Uterus (tissue), 4 donors: Measurements from ENCODE around the gene MT1F. TPM values are rescaled to one million over a fixed set of nuclear protein-coding genes. Genes with fewer than 3 reads are reported as not detected.

Source experiments
- DNase-seq, 2 donors: peaks; one replicate each; pipeline ENCODE4 v3.0.0-alpha.2; 2019 to 2020
- H3K27ac ChIP-seq, 2 donors: fragments of 200-600 bp; sonication (generic); 1 replicate in 1 of 2; 2 replicates in 1 of 2; pipeline ENCODE4 v1.5.1; 2016 to 2018
- H3K27me3 ChIP-seq, 2 donors: fragments of 200-600 bp; sonication (generic); one replicate each; pipeline ENCODE4 v1.5.1; 2018 to 2019; ENCODE audit warnings: control low read depth in 1 of 2
- H3K36me3 ChIP-seq, 2 donors: fragments of 200-600 bp; sonication (generic); one replicate each; pipeline ENCODE4 v1.5.1; 2019; ENCODE audit warnings: control low read depth in 1 of 2
- H3K4me1 ChIP-seq, 2 donors: fragments of 200-600 bp; sonication (generic); one replicate each; pipeline ENCODE4 v1.5.1; 2018 to 2019; ENCODE audit warnings: control low read depth in 1 of 2
- H3K4me3 ChIP-seq, 2 donors: fragments of 200-600 bp; sonication (generic); 1 replicate in 1 of 2; 2 replicates in 1 of 2; pipeline ENCODE4 v1.5.1; 2018 to 2019; ENCODE audit warnings: mild to moderate bottlenecking in 1 of 2
- H3K9me3 ChIP-seq, 2 donors: fragments of 200-600 bp; sonication (generic); one replicate each; pipeline ENCODE4 v1.5.1; 2019; ENCODE audit warnings: control low read depth in 1 of 2
- CTCF ChIP-seq, 4 experiments: fragments of 200-600 bp in 2 of 4; fragments of 450-650 bp in 2 of 4; sonication (generic) in 2 of 4; IDR thresholded peaks; one replicate each; pipeline ENCODE4 v1.5.1; 2016 to 2019; ENCODE audit warnings: antibody characterized with exemption in 4 of 4, mild to moderate bottlenecking in 2 of 4, moderate library complexity in 1 of 4
- POLR2A ChIP-seq, 2 donors: fragments of 450-650 bp; IDR thresholded peaks; one replicate each; pipeline ENCODE4 v1.6.1; 2016; ENCODE audit warnings: antibody characterized with exemption in 2 of 2, mild to moderate bottlenecking in 1 of 2, moderate library complexity in 1 of 2
- intact Hi-C: fragments of 100-400 bp; cut with DNase I; formaldehyde crosslinking; loops from one replicate; pipeline ENCODE4 v1.15.1; 2023; ENCODE audit warnings: low total_unique reads
- total RNA-seq, 4 donors: library from RNA; depleted of rRNA in 3 of 4; stranded (reverse); fragments of >200 nt in 3 of 4; gene quantifications; one replicate each; pipeline versions ENCODE4 v1.1.0 to v1.2.4, GENCODE V29; 2014 to 2023
- donor health status: DM: yes; HTN: yes; CAD: no.

Gene MT1F
- total RNA-seq, 4 donors from 2014 or later: 2.1 TPM; not detected in 3

GRCh38 chr16:56700195-56700594 is 42.4 kb downstream of the MT1F start:
- no peak for DNase-seq
- Histone ChIP-seq H3K4me1 (no peaks in the 10 kb centered on the region), H3K4me3 (no peak overlapping the region), H3K27me3 (no peaks in the 10 kb centered on the region), H3K36me3 (no peaks in the 10 kb centered on the region), H3K27ac (no peak overlapping the region), H3K9me3 (no peaks in the 10 kb centered on the region)
- no peak for TF ChIP-seq CTCF (IDR thresholded peaks at IDR 0.05)
- no peak for TF ChIP-seq POLR2A (IDR thresholded peaks at IDR 0.05)
- intact Hi-C loops: loop anchor here (10.0 kb wide), 2 partner anchors 125 to 185 kb away; no protein-coding TSS in a partner anchor

- Histone ChIP-seq H3K4me1 (no peaks in the 10 kb centered on the region), H3K27ac (no peak overlapping the region), H3K9me3 (no peaks in the 10 kb centered on the region), H3K36me3 (no peaks in the 10 kb centered on the region), H3K27me3 (no peaks in the 10 kb centered on the region), H3K4me3 (no peak overlapping the region)
- intact Hi-C loops: loop anchor here (10.0 kb wide), 2 partner anchors 126 to 186 kb away; no protein-coding TSS in a partner anchor
- no peak for TF ChIP-seq CTCF (IDR thresholded peaks at IDR 0.05)
- TF ChIP-seq POLR2A (IDR thresholded peaks at IDR 0.05): no peak
- DNase-seq: no peak
These were observed 42.9 kb downstream of the MT1F start for GRCh38 chr16:56700631-56701030.

GRCh38 chr16:56701534-56701933 is 43.8 kb downstream of the MT1F start:
- no peak for TF ChIP-seq CTCF (IDR thresholded peaks at IDR 0.05)
- no peak for TF ChIP-seq POLR2A (IDR thresholded peaks at IDR 0.05)
- H3K27me3 ChIP-seq: no peaks in the 10 kb centered on the region
- no peaks in the 10 kb centered on the region for H3K36me3 ChIP-seq
- no peak overlapping the region for H3K27ac ChIP-seq
- H3K4me1 ChIP-seq: no peaks in the 10 kb centered on the region
- intact Hi-C loops: loop anchor here (10.0 kb wide), 2 partner anchors 127 to 187 kb away; no protein-coding TSS in a partner anchor
- no peak for DNase-seq
- H3K4me3 ChIP-seq: no peak overlapping the region
- H3K9me3 ChIP-seq: no peaks in the 10 kb centered on the region

GRCh38 chr16:56702836-56703235 is 45.1 kb downstream of the MT1F start:
- no peak for DNase-seq
- no peak for TF ChIP-seq POLR2A (IDR thresholded peaks at IDR 0.05)
- TF ChIP-seq CTCF (IDR thresholded peaks at IDR 0.05): no peak
- Histone ChIP-seq H3K27me3 (no peaks in the 10 kb centered on the region), H3K4me1 (no peaks in the 10 kb centered on the region), H3K4me3 (no peak overlapping the region), H3K9me3 (no peaks in the 10 kb centered on the region), H3K27ac (no peak overlapping the region), H3K36me3 (no peaks in the 10 kb centered on the region)
- intact Hi-C loops: loop anchor here (10.0 kb wide), 2 partner anchors 128 to 188 kb away; no protein-coding TSS in a partner anchor

Other genes with a start within 250 kb of the MT1F start
- gene AMFR, start 232.4 kb upstream of the MT1F start, total RNA-seq: 100 to 1,000 TPM in 2 of 4 donors, 10 to 100 TPM in 2; 81.5 to 190 (median 112) TPM
- 100 to 1,000 TPM in 2 of 4 donors, 10 to 100 TPM in 2; 23.1 to 184 (median 89.2) TPM for gene NUDT21, start 206.6 kb upstream of the MT1F start, total RNA-seq
- gene OGFOD1, start 206.4 kb upstream of the MT1F start, total RNA-seq: 10 to 100 TPM in 2 of 4 donors, 1 to 10 TPM in 2; 5.0 to 78.9 (median 20.3) TPM
- 100 to 1,000 TPM in 1 of 4 donors, 10 to 100 TPM in 3; 44.1 to 209 (median 82.8) TPM for gene BBS2, start 137.9 kb upstream of the MT1F start, total RNA-seq
- not detected for gene MT4, start 92.9 kb upstream of the MT1F start, total RNA-seq
- gene MT3, start 68.4 kb upstream of the MT1F start, total RNA-seq: not detected
- gene MT2A, start 49.4 kb upstream of the MT1F start, total RNA-seq: 100 to 1,000 TPM in 1 of 4 donors, 10 to 100 TPM in 1, under 1 TPM in 2; 0.69 to 152 (median 17.4) TPM
- 10 to 100 TPM in 2 of 4 donors, under 1 TPM in 1, not detected in 1; 0.48 to 51.9 (median 51.2) TPM for gene MT1E, start 32.2 kb upstream of the MT1F start, total RNA-seq
- 10 to 100 TPM in 1 of 4 donors, 1 to 10 TPM in 1, not detected in 2; 6.2 to 16.6 TPM for gene MT1M, start 25.3 kb upstream of the MT1F start, total RNA-seq
- 10 to 100 TPM in 1 of 4 donors, not detected in 3; 13.8 TPM for gene MT1A, start 19.3 kb upstream of the MT1F start, total RNA-seq
- not detected for gene MT1B, start 6.1 kb upstream of the MT1F start, total RNA-seq
- 10 to 100 TPM in 1 of 4 donors, not detected in 3; 51.8 TPM for gene MT1G, start 10.1 kb downstream of the MT1F start, total RNA-seq
- gene MT1H, start 11.9 kb downstream of the MT1F start, total RNA-seq: not detected
- gene MT1X, start 24.5 kb downstream of the MT1F start, total RNA-seq: 100 to 1,000 TPM in 1 of 4 donors, 10 to 100 TPM in 2, 1 to 10 TPM in 1; 7.4 to 201 (median 66.3) TPM
- 10 to 100 TPM; 17.6 to 71.0 (median 34.5) TPM for gene NUP93, start 72.2 kb downstream of the MT1F start, total RNA-seq
- gene SLC12A3, start 207.2 kb downstream of the MT1F start, total RNA-seq: under 1 TPM in 1 of 4 donors, not detected in 3; 0.14 TPM